ENCODE measurements around the gene RNF41.
"Not testable (repeated sequence)": the region's sequence is repeated elsewhere in the genome, so short reads cannot be mapped to it uniquely, and the experiment has no call there.

RNF41 gene

DNA sequence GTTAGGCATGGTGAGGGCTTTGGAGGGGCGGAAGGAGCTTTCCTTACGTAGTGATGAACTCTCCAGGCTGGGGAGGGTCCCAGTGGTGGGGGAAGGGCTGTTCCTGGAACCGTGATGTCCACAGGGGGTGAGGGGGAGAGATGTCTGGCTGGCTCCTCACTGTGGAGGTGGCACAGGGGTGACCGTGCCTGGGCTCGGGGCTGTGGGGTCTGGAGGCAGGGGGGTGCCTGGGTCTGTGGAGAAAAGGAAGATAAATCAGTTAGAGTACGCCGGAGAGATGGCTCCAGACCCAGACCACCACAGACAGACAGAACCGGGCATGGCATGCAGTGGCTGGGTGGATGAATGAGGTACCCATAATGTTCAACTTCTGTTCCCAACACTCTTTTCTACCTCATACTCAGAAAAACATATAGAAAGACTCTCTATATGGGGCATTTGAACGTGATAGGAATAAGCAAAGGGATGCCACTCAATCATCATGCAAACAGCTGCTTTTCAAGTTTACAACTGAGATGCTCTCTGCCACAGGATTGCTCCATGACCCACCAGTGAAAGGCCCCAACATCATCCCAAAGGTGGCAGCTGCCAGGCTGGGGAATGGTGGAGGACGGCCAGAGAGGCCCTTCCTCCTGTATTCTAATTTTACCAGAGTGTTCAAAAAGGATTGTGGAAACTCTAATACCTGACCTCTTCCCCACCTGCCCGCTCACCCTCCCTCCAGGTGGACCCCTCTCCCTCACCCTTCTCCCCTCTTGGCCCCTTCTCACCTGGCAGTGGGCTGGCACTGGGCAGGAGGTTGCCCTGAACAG is 58.0 kb downstream of the RNF41 start:
- no peak for DNase-seq

DNA sequence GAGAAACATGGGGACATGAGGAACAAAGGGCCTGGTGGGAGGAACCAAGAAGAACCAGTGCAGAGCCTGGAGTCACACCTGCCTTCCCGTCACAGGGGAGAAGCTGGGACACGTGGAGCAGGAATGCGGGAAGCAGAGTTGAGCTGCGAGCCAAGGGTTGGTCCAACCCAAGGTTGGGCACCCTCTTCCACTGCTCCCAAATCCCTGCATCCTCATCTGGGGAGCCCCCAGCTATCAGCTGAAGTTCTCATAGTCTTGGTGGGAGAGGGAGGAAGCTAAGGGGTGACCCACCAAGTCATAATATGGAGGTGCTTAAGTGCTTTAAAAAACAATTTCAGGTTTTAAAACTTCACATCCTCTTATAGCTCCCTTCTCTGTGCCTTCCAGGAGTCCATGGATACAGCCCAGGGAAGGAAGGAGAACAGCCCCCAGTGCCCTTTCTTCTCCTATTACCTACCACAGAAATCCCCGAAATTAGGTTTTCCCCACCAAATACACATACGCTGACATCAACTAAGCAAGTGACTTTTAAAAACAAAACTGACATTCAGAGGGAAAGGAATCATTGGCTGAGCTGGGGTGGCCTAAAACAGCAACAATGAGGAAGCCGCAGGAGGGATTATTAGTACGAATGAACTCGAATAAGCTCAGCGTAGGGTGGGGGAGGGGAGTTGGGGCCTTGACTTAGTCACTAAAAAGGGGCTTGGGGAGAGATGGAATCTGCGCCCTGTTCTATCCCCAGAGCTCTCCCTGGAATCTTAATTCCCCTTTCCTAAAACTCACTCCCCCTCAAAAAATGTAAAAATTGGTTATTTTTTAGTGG is 59.0 kb downstream of the RNF41 start:
- DNase-seq, result no peak

DNA sequence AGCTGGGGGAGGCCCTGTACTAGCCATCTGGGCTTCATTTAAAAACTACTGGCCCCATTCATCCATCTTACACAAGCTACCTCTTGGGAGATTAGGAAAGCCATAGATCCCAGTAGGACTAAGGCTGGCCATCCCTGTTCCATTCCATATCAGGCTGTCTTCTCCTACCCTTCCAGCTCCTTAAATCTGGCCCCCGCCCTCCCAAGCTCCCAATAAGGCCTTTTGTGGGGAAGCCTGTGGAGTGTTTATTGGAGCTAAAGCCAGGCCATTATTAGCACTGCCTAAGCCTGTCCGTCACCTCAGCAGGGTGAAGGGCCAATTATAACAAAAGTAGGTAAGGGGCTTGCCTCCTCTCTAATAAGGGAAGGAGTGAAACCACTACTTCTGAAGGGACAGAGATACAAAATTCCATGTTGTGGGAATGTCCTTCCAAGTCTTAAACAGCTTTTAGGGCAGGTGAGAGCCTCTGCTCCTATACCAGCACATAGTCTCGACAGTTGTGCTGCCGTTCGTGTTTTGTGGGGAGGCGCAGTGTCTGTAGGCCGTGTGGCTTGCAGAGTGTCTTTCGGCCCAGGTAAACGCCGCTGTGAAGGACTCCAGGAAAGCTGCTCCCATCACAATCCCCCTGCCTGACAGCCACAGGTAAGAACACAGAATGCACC is 59.9 kb downstream of the RNF41 start:
- no peak for DNase-seq

DNA sequence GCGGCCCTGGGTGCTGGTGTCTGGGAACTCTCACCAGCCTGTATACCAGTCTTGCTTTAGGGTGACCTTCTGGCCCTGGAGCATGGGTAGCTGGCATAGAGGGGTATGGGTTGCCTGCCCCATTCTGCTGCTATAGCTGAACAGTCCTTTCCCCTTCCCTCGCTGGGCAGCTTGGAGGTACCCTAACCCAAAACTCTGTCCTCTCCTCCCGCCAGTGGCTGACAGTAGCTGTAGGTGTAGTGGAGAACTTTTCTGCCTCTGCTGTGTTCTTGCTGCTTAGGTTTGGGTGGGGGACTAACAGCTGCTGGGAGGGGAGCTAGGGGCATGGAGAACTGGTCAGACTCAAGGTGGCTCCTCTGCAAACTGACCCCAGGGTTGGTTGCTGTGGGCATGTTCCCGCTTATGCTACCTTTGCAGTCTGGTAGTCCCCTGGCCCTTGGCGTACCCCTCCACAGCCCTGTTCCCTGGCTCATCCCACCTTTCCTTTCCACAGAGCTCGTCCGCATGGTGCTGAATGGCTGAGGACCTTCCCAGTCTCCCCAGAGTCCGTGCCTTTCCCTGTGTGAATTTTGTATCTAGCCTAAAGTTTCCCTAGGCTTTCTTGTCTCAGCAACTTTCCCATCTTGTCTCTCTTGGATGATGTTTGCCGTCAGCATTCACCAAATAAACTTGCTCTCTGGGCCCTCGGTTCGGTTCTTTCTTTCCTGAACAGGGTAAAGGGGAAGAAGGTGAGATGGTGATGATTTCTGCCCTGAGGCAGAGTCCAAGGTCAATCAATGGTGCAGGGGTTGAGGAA is 60.6 kb downstream of the RNF41 start:
- no peak for DNase-seq

DNA sequence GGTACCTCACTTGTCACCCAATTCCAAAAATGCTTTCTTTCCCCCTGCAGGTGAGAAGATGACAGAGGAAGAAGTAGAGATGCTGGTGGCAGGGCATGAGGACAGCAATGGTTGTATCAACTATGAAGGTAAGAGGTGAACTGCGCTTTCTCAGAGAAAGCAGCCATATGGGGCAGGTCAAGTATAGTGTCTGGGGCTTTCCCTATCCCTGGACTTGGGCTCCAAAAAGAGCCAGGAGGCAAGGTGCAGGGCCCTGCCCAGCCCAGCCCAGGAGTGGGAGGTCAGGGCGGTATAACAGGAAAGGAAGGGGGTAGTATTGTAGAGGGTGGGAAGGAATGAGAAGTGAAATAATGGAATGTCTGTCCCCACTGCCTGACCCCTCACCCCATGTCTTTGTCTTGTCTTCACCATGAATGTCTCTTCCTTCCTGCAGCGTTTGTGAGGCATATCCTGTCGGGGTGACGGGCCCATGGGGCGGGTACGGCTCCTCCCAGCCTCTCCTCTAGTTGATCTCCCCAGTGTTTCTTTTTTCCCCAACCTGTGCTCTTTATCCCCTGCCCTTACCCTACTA is 61.4 kb downstream of the RNF41 start:
- DNase-seq, result no peak

DNA sequence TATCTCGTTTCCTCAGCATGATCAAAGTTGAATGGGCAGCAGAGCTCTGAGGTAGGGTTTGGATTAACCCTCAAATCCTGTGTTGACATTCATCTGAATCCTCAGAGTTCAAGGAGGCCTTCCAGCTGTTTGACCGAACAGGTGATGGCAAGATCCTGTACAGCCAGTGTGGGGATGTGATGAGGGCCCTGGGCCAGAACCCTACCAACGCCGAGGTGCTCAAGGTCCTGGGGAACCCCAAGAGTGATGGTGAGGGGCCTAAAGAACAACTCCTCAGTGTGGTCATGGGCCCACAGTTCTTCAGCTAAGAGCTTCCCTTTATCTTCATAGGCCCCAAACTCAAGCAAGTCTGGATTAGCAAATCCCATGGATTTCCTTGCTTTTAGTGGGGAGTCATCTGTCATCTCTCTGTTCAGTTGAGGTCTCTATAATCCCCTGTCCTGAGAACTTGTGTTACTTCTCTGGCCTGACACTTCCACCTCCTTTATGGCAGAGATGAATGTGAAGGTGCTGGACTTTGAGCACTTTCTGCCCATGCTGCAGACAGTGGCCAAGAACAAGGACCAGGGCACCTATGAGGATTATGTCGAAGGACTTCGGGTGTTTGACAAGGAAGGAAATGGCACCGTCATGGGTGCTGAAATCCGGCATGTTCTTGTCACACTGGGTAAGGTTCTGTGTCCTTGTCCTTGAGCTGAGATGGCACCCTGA is 62.1 kb downstream of the RNF41 start:
- DNase-seq, result no peak

DNA sequence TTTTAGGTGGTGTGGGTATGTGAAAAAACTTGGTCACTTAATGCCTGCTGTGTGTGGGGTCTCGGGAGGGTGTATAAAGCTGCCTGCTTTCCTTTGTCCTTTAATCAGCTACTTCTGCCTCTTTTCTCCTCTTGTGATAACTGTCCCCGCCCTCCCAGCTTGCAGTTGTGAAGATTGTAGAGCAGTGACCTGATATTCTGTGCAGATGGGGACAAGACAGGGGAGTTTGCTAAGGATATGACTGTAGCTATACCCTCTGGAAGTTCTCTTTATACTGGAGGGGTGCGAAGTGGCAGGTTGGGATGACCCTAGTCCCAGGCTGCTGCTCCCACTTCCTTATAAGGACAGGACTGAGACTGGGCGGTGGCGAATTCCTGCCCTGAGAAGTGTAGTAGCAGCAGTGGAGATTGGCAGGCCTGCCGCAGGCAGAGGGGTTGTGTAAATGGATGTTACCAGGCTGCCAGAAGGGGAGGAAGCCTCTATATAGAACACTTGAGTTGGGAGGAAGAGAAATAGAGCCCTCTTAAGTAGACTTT is 62.7 kb downstream of the RNF41 start:
- DNase-seq, result peak; percentile 83

DNA sequence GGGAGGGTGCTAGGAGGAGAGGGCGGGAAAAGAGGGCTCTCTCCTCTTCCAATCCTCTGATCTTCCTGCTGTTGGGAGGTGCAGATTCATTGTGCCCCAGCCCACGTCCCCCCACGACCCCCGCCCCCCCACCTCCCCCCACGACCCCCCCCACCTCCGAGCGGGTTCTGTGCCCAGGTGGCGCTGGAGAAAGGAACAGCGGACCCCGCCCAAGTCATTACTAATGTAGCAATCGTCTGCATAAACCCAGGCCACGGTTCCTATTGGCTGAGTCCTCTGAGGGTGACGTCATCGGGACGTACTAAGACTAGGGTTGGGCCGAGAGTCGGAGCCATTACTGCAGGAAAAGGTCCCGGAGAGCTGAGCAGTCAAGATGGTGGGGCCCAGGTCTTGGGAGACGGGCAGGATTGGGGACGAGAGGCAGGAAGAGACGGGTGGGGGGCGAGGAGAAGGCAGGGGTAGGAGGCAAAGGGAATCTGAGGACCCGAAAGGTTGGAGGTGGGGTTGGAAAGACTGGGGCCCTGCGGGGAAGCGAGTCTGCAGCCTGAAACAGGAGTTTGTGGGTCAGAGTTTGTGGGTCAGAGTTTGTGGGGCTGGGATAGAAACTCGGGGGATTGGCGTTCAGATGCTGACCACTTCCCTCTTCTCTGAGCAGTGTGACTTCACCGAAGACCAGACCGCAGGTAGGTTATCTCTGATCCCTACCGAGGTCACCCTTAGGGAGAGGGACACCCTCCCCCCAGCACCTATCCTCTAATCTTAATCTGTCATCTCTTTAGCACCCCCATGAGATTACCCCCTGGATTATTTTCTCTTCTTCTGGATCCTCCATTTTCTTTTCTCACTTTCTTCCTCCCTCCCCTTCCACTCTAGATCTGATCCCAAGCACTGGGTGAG is 63.4 kb downstream of the RNF41 start, which contains the start of gene MYL6:
Gene MYL6, plus strand, starts transcription at position 331 of the 897 bp plus-strand sequence. Its CDS starts 43 bp downstream, at position 374.
- peak; percentile 97 for DNase-seq

DNA sequence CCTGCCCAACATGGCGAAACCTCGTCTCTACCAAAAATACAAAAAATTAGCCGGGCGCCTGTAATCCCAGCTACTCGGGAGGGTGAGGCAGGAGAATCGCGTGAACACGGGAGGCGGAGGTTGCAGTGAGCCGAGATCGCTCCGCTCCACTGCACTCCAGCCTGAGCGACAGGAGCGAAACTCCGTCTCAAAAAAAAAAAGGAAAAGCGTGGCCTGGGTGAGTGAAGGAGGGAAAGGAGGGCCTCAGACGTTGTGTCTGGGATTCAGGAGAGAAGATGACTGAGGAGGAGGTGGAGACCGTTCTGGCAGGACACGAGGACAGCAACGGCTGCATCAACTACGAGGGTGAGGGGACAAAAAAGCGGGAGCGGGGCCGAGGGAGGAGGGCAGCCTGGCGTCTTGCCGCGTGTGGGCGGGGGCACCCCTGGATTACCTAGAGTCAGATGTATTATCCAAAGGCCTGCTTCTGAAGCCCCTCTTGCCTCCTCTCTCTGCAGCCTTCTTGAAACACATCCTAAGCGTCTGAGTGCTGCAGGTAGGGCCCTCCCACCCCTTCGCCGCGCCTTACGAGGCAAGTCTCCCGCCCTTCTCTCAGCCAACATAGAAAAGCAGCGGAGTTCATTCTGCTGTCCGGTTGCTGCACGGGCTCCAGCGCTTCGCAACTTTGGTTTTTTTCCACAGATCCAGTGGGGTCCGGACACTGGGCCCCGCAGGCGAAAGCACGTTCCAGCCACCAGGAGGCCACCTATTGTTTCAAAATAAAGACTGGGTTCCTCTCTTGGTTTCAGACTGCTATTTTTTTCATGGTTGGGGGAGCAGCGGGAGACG is 64.3 kb downstream of the RNF41 start:
- DNase-seq, result peak; percentile 92

DNA sequence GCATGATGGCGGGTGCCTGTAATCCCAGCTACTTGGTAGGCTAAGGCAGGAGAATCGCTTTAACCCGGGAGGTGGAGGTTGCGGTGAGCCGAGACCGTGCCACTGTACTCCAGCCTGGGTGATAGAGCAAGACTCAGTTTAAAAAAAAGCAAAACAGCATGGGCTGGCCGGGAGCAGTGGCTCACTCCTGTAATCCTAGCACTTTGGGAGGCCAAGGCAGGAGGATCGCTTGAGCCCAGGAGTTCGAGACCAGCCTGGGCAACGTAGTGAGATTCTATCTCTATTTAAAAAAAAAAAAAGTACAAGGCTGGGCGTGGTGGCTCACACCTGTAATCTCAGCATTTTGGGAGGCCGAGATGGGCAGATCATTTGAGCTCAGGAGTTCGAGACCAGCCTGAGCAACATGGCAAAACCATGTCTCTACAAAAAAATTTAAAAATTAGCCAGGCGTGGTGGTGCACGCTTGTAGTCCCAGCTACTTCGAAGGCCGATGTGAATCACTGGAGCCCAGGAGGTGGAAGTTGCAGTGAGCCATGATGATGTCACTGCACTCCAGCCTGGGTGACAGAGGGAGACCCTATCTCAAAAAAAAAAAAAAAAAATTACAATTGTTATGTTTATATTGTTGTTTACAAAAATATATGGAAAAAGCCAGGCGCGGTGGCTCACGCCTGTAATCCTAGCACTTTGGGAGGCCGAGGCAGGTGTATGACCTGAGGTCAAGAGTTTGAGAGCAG is 65.1 kb downstream of the RNF41 start:
- DNase-seq, result not testable (repeated sequence)

DNA sequence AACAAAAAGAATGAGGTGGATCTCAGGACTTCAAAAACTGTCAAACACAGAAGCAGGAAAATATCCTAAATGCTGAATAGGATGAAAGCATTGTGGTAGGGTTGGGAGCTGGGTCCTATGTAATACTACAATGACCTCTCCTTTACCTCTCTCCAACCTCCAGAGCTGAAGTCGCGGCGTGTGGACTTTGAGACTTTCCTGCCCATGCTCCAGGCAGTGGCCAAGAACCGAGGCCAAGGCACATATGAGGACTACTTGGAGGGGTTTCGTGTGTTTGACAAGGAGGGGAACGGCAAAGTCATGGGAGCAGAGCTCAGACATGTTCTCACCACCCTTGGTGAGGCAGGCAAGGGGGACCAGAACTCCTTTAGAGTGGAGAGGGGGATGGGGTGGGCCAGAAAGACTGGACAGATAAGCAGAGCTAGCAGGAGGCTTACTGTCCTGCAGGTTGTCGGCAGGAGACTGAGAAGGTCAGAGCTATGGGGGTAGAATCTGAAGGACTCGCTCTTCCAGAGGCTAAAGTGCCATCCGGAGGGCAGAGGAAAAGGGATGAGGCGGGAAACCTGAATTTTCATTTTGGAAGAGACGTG is 66.4 kb downstream of the RNF41 start:
- no peak for DNase-seq

DNA sequence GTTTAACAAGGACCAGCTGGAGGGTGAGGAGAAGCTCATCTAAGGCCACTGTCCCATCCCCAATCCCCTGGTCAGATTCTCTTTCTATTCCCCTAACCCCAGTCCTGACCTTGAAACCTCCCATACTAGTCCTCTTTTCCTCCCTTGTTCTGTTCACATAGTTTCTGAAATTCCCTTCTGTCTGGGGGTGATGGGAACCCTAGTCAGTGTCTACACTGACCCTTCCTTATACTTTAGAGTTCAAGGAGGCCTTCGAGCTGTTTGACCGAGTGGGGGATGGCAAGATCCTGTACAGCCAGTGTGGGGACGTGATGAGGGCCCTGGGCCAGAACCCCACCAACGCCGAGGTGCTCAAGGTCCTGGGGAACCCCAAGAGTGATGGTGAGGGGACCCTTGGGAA is 66.9 kb downstream of the RNF41 start:
- DNase-seq, result no peak

DNA sequence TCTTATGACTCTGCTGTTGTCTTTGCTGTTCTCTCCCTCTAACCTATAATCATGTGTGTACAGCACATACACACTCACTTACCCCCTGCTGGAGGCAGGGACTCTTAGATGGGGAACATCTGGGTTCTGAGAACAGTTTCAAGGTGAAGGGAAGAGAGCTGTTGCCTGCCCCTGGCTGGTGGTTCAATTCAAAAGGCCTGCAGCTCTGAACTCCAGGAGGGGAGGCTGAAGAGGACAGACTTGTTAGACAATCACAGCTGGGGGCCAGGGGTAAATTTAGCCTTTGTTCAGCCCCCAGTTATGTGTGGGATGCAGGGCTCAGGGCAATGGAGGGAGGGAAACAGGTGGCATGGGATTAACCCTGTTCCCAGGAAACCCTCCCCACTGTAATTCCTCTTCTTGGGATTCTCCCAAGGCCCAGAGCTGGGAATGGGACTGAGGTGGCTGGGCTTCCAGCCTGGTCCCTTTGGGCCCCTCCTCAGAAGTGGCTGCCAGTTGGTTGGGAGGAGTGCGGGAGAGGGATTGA is 67.4 kb downstream of the RNF41 start:
- DNase-seq, result peak; percentile 49

DNA sequence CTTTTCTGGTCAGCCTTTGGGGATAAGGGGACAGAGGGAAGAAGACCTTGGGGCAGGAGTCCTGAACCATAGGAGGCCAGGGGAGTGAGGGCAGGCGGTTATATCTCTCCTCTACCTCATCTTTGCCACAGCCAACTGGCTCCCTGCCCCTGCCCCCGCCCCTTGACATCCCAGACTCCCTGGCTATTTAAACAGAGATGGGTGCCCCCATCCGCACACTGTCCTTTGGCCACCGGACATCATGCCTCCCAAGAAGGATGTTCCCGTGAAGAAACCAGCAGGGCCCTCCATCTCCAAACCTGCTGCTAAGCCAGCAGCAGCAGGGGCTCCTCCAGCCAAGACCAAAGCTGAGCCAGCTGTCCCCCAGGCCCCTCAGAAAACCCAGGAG is 68.0 kb downstream of the RNF41 start:
- no peak for DNase-seq

DNA sequence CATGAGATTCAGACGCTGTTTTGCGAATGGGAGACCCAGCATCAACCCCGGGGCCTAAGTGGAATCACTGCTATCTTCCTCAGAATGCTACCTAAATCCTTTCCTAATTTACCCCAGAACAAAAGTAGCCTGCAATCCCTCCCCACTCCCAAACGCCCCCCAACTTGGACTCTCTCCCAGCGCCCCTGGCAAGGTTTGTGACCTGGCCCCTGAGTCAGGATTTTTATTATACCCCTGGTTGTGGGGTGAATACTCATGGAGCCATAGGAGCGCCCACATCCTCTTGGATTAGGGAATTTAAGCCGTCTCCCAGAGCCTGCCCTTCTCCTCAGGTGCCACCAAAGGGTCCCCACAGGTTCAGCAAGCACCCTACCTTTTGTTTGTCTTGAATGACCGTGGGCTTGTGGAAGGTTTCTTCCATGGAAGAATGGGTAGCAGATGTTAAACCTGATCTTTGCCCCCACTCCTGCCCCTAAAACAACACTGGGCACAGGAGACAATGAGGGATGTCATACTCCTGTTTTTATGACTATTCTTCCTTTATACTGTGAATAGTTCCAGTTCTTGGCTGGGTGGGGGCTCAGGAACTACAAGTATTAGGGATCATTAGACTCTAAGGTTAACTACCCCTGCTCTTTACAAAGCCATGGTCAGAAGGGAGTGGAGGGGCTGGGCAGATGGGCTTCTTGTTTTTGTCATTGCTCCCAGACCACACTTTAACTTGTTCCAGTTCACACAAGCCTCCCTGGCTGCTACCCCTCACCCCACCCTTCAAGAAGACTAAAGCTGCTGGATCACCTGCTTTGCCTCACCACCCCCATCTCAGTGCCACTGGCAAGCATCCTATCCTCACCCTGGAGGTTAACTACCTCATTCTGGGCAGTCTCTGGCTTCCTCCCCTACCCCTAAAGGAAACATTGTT is 68.7 kb downstream of the RNF41 start:
- DNase-seq, result no peak

All from right hindlimb (tissue), 1 donor.